ENCODE results near the gene KRTAP10-10.

- TF ChIP-seq, protein P1, sequence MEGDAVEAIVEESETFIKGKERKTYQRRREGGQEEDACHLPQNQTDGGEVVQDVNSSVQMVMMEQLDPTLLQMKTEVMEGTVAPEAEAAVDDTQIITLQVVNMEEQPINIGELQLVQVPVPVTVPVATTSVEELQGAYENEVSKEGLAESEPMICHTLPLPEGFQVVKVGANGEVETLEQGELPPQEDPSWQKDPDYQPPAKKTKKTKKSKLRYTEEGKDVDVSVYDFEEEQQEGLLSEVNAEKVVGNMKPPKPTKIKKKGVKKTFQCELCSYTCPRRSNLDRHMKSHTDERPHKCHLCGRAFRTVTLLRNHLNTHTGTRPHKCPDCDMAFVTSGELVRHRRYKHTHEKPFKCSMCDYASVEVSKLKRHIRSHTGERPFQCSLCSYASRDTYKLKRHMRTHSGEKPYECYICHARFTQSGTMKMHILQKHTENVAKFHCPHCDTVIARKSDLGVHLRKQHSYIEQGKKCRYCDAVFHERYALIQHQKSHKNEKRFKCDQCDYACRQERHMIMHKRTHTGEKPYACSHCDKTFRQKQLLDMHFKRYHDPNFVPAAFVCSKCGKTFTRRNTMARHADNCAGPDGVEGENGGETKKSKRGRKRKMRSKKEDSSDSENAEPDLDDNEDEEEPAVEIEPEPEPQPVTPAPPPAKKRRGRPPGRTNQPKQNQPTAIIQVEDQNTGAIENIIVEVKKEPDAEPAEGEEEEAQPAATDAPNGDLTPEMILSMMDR (IDR thresholded peaks at IDR 0.05; ENCODE audit: low read depth, low read length, missing input control): no peak
- no peak for TF ChIP-seq ATF3 (IDR thresholded peaks at IDR 0.05)
Observed at GRCh38 chr21:44596068-44596725, 41.0 kb upstream of the KRTAP10-10 start.

Measured in liver (tissue), 3 donors.